IPS-11a (cell line): ENCODE data around the gene HOXA4.

Experiments used
- H3K4me3 ChIP-seq: one replicate; pipeline ENCODE4 v1.5.1; 2013; ENCODE audit warnings: low read depth, low read length, control low read depth

HOXA4 gene

GRCh38 chr7:27169658-27170425, 39.3 kb upstream of the HOXA4 start:
- H3K4me3 ChIP-seq: no peak overlapping the region

GRCh38 chr7:27168265-27168947, 37.8 kb upstream of the HOXA4 start:
- H3K4me3 ChIP-seq: no peak overlapping the region

GRCh38 chr7:27167916-27168264, 37.3 kb upstream of the HOXA4 start:
- no peak overlapping the region for H3K4me3 ChIP-seq

GRCh38 chr7:27166531-27167505, 36.3 kb upstream of the HOXA4 start:
- no peak overlapping the region for H3K4me3 ChIP-seq

GRCh38 chr7:27165996-27166530, 35.5 kb upstream of the HOXA4 start:
- no peak overlapping the region for H3K4me3 ChIP-seq

- no peak within 1 kb of the TSS for H3K4me3 ChIP-seq
Measured at GRCh38 chr7:27165089-27165995, 34.8 kb upstream of the HOXA4 start, which contains the start of gene HOXA9. Gene HOXA9 (minus strand): TSS chr7:27165537. CDS start chr7:27165457, 80 bp downstream.

- H3K4me3 ChIP-seq: no peak overlapping the region
Measured at GRCh38 chr7:27164367-27165088, 34.0 kb upstream of the HOXA4 start.

GRCh38 chr7:27164045-27164366, 33.4 kb upstream of the HOXA4 start:
- H3K4me3 ChIP-seq: no peak overlapping the region

GRCh38 chr7:27163288-27164044, 32.9 kb upstream of the HOXA4 start:
- H3K4me3 ChIP-seq: no peak overlapping the region

GRCh38 chr7:27162561-27163287, 32.2 kb upstream of the HOXA4 start:
- no peak overlapping the region for H3K4me3 ChIP-seq

GRCh38 chr7:27161721-27162560, 31.4 kb upstream of the HOXA4 start:
- no peak overlapping the region for H3K4me3 ChIP-seq

- H3K4me3 ChIP-seq: no peak overlapping the region
Measured at GRCh38 chr7:27161214-27161720, 30.7 kb upstream of the HOXA4 start.

GRCh38 chr7:27160546-27161213, 30.1 kb upstream of the HOXA4 start:
- no peak overlapping the region for H3K4me3 ChIP-seq

- H3K4me3 ChIP-seq: no peak overlapping the region
Measured at GRCh38 chr7:27160145-27160545, 29.6 kb upstream of the HOXA4 start.

- no peak overlapping the region for H3K4me3 ChIP-seq
Measured at GRCh38 chr7:27159266-27160144, 28.9 kb upstream of the HOXA4 start.
